SU-DHL-6 (cell line): ENCODE measurements around the gene SVOPL.

ENCODE experiments used
- H2AFZ ChIP-seq: fragments of 200-600 bp; sonication (generic); 2 replicates; pipeline ENCODE4 v1.6.1; 2014; ENCODE audit warnings: low read depth, mild to moderate bottlenecking, moderate library complexity, mixed read lengths, antibody characterized with exemption, low read length; ENCODE audit not compliant: severe bottlenecking
- H3F3A ChIP-seq: fragments of 200-600 bp; shearing (Covaris generic); 2 replicates; pipeline ENCODE4 v1.6.0; 2016; ENCODE audit warnings: antibody characterized with exemption, mild to moderate bottlenecking; ENCODE audit not compliant: insufficient read depth
- H3K27ac ChIP-seq: fragments of 200-600 bp; sonication (generic); 2 replicates; pipeline ENCODE4 v1.5.1; 2016; ENCODE audit warnings: low read depth, mild to moderate bottlenecking, low read length, moderate library complexity, mixed read lengths
- H3K27me3 ChIP-seq: fragments of 200-600 bp; sonication (generic), shearing (Covaris generic); 2 replicates; pipeline ENCODE4 v1.6.0; 2014; ENCODE audit warnings: mild to moderate bottlenecking, low read length
- H3K36me3 ChIP-seq: fragments of 200-600 bp; sonication (generic); 2 replicates; pipeline ENCODE4 v1.6.1; 2014; ENCODE audit warnings: mild to moderate bottlenecking, low read length, mixed read lengths
- H3K4me2 ChIP-seq: fragments of 300-600, 200-600 bp; shearing (Covaris generic), sonication (generic); 2 replicates; pipeline ENCODE4 v1.6.0; 2014; ENCODE audit warnings: low read length, low read depth, mild to moderate bottlenecking; ENCODE audit not compliant: poor library complexity, severe bottlenecking
- H3K4me3 ChIP-seq: fragments of 200-600 bp; sonication (generic); 2 replicates; pipeline ENCODE4 v1.5.1; 2014; ENCODE audit warnings: antibody characterized with exemption, low read length, mild to moderate bottlenecking, mixed read lengths; ENCODE audit not compliant: insufficient read depth, poor library complexity, severe bottlenecking
- H3K79me2 ChIP-seq: fragments of 200-600 bp; sonication (generic); 2 replicates; pipeline ENCODE4 v1.6.1; 2014; ENCODE audit warnings: mild to moderate bottlenecking, low read length, moderate library complexity; ENCODE audit not compliant: insufficient read depth
- H3K9ac ChIP-seq: fragments of 200-600 bp; sonication (generic); 2 replicates; pipeline ENCODE4 v1.7.0; 2014; ENCODE audit warnings: mild to moderate bottlenecking, low read length
- H3K9me2 ChIP-seq: fragments of 200-600 bp; sonication (generic); replicated peaks from 2 replicates; pipeline ENCODE4 v1.6.1; 2014; ENCODE audit warnings: low read length; ENCODE audit not compliant: insufficient read depth
- H3K9me3 ChIP-seq: fragments of 200-600 bp; sonication (generic); 2 replicates; pipeline ENCODE4 v1.6.1; 2014; ENCODE audit warnings: low read length, mixed read lengths; ENCODE audit not compliant: insufficient read depth
- H4K20me1 ChIP-seq: fragments of 200-600 bp; sonication (generic); 2 replicates; pipeline ENCODE4 v1.6.1; 2014; ENCODE audit warnings: low read depth, mild to moderate bottlenecking, antibody characterized with exemption, low read length, moderate library complexity, mixed read lengths
- CTCF ChIP-seq: fragments of 200-600 bp; sonication (generic); IDR thresholded peaks from one replicate; pipeline ENCODE4 v1.5.1; 2017; ENCODE audit warnings: antibody characterized with exemption, mild to moderate bottlenecking, low read length, moderate library complexity; ENCODE audit not compliant: insufficient read depth, poor library complexity, severe bottlenecking
- EZH2phosphoT487 ChIP-seq: fragments of 200-600 bp; sonication (generic), shearing (Covaris generic); conservative IDR thresholded peaks from 2 replicates; pipeline ENCODE4 v1.6.1; 2018; ENCODE audit warnings: mild to moderate bottlenecking, antibody characterized with exemption, low read length, moderate library complexity, mixed read lengths

Gene SVOPL

GRCh38 chr7:138545123-138545522 lies 156.0 kb downstream of the SVOPL start:
- no peaks in the 10 kb centered on the region for H4K20me1 ChIP-seq
- TF ChIP-seq EZH2phosphoT487 (no peak), CTCF (no peak)
- no peaks in the 10 kb centered on the region for H3F3A ChIP-seq
- H3K9me3 ChIP-seq: no peaks in the 10 kb centered on the region
- no peaks in the 10 kb centered on the region for H3K79me2 ChIP-seq
- no peak overlapping the region for H3K4me3 ChIP-seq
- no peak overlapping the region for H3K27ac ChIP-seq
- no peaks in the 10 kb centered on the region for H3K27me3 ChIP-seq
- H2AFZ ChIP-seq: no peak overlapping the region
- H3K9ac ChIP-seq: no peak overlapping the region
- peaks cover 33% of the 10 kb centered on the region for H3K36me3 ChIP-seq
- no peaks in the 10 kb centered on the region for H3K9me2 ChIP-seq
- H3K4me2 ChIP-seq: no peak overlapping the region
